K562 (cell line): ENCODE measurements around the gene SRGAP3. TPM values are rescaled to one million over a fixed set of nuclear protein-coding genes. Genes with fewer than 3 reads are reported as not detected.

Source experiments
- ARID4B ChIP-seq: sonication (generic); formaldehyde crosslinking; IDR thresholded peaks from 2 replicates; pipeline ENCODE4 v1.8.0; 2022; ENCODE audit warnings: mild to moderate bottlenecking, missing genetic modification reagents
- ARNT ChIP-seq, 2 experiments: fragments of 450-650 bp; IDR thresholded peaks; 2 replicates each; pipeline ENCODE4 v1.6.1; 2016; ENCODE audit warnings: mild to moderate bottlenecking in 1 of 2
- CHCHD3 ChIP-seq: fragments of 250-450 bp; sonication (Bioruptor Pico); IDR thresholded peaks from 2 replicates; pipeline ENCODE4 v2.1.2; 2022; ENCODE audit warnings: mild to moderate bottlenecking
- DMBX1 ChIP-seq: fragments of 250-450 bp; sonication (Bioruptor Pico); IDR thresholded peaks from 2 replicates; pipeline ENCODE4 v1.8.0; 2022; ENCODE audit warnings: inconsistent platforms, mild to moderate bottlenecking, moderate library complexity, borderline replicate concordance
- HIVEP1 ChIP-seq: fragments of 250-450 bp; sonication (Bioruptor Pico); IDR thresholded peaks from 2 replicates; pipeline ENCODE4 v1.4.0; 2020; ENCODE audit warnings: mild to moderate bottlenecking
- KLF6 ChIP-seq: fragments of 250-450 bp; sonication (Bioruptor Pico); IDR thresholded peaks from 2 replicates; pipeline ENCODE4 v1.4.0; 2020; ENCODE audit warnings: mild to moderate bottlenecking, moderate library complexity, borderline replicate concordance
- ZBTB33 ChIP-seq: sonication (generic); formaldehyde crosslinking; IDR thresholded peaks from 2 replicates; pipeline ENCODE4 v1.8.1; 2023; ENCODE audit warnings: mild to moderate bottlenecking, missing genetic modification reagents
- polyA plus RNA-seq, 8 experiments: library from polyadenylated mRNA; depleted of rRNA in 4 of 8; stranded (reverse) in 5 of 8; unstranded in 3 of 8; fragments of >200 nt; fragmentation: Nextera tagmentation in 2 of 8; fragmentation: Illumina TruSeq in 1 of 8; extraction: Ambion mirVana in 2 of 8; extraction: Trizol in 1 of 8; gene quantifications; 2 replicates each; pipeline versions ENCODE4 v1.2.1 to v1.2.3, GENCODE V29; 2011 to 2014; ENCODE audit warnings: inconsistent platforms in 1 of 8, missing spikeins in 1 of 8
- total RNA-seq, 7 experiments: library from RNA; depleted of rRNA in 6 of 7; stranded (reverse); fragments of >200 nt in 6 of 7; fragmentation: Illumina TruSeq in 2 of 7; extraction: Trizol in 2 of 7; gene quantifications; 2 replicates each; pipeline versions ENCODE4 v1.2.1 to v1.2.3, GENCODE V29; 2011 to 2021; ENCODE audit warnings: low replicate concordance in 1 of 7

SRGAP3 gene
- total and polyA plus RNA-seq, 9 of the 15 experiments (the other 6 are each of a cell fraction or from before 2014, with no cell fraction given) = 0.11 to 0.85 (median 0.35) TPM; not detected in 2

GRCh38 chr3:9032231-9032777 lies 217.1 kb downstream of the SRGAP3 start (continued):
- TF ChIP-seq ZBTB33 (CRISPR knock-in tag) (no peak), DMBX1 (CRISPR knock-in tag) (no peak), CHCHD3 (no peak), HIVEP1 (CRISPR knock-in tag) (no peak), ARID4B (no peak), KLF6 (CRISPR knock-in tag) (no peak), ARNT (IDR thresholded peaks at IDR 0.05) (no peak)
